SK-MEL-5 (cell line): ENCODE results near the gene TXNRD3. TPM values are rescaled to one million over a fixed set of nuclear protein-coding genes. Genes with fewer than 3 reads are reported as not detected.

Source experiments
- DNase-seq: peaks from one replicate; pipeline ENCODE4 v3.0.0-alpha.2; 2016; ENCODE audit warnings: low read depth, low spot score
- in situ Hi-C: cut with HindIII; loops from 2 replicates; pipeline ENCODE4 v1.10.0; 2016; ENCODE audit warnings: low sequenced_read_pairs, high pct_unique_total_duplicates, low pct_unique_long_range_greater_than_20kb
- total RNA-seq: library from RNA; depleted of rRNA; stranded (reverse); fragments of >200 nt; shearing (Covaris generic); gene quantifications from 2 replicates; pipeline ENCODE4 v1.2.3, GENCODE V29; 2014

TXNRD3 gene
- total RNA-seq, 1 experiment from 2014 or later, result 10.7 TPM

GRCh38 chr3:126677862-126678503 is 23.1 kb upstream of the TXNRD3 start:
- DNase-seq, result no peak
- in situ Hi-C loops, result no loop called here

GRCh38 chr3:126676919-126677705 is 22.2 kb upstream of the TXNRD3 start:
- in situ Hi-C loops, result no loop called here
- no peak for DNase-seq

- no peak for DNase-seq
Observed at GRCh38 chr3:126672741-126673140, 17.8 kb upstream of the TXNRD3 start.

GRCh38 chr3:126672340-126672739 is 17.4 kb upstream of the TXNRD3 start:
- in situ Hi-C loops, result no loop called here
- DNase-seq, result no peak

More at GRCh38 chr3:126672741-126673140, 17.8 kb upstream of the TXNRD3 start:
- in situ Hi-C loops, result no loop called here

GRCh38 chr3:126671521-126671920 is 16.6 kb upstream of the TXNRD3 start:
- no peak for DNase-seq
- in situ Hi-C loops, result no loop called here

GRCh38 chr3:126668450-126669401 is 13.8 kb upstream of the TXNRD3 start:
- DNase-seq, result no peak

GRCh38 chr3:126667631-126668449 is 12.9 kb upstream of the TXNRD3 start:
- in situ Hi-C loops, result no loop called here
- no peak for DNase-seq

More at GRCh38 chr3:126668450-126669401, 13.8 kb upstream of the TXNRD3 start:
- in situ Hi-C loops, result no loop called here

GRCh38 chr3:126666658-126667528 is 12.0 kb upstream of the TXNRD3 start:
- in situ Hi-C loops, result no loop called here
- DNase-seq, result no peak

GRCh38 chr3:126665959-126666657 is 11.2 kb upstream of the TXNRD3 start:
- DNase-seq, result no peak
- in situ Hi-C loops, result no loop called here

- in situ Hi-C loops, result no loop called here
- no peak for DNase-seq
Observed at GRCh38 chr3:126665221-126665936, 10.5 kb upstream of the TXNRD3 start.

- peak; percentile 37 for DNase-seq
- in situ Hi-C loops, result no loop called here
Observed at GRCh38 chr3:126664591-126665214, 9.8 kb upstream of the TXNRD3 start.

- in situ Hi-C loops, result no loop called here
- DNase-seq, result no peak
Observed at GRCh38 chr3:126663750-126664149, 8.8 kb upstream of the TXNRD3 start.

- in situ Hi-C loops, result no loop called here
- DNase-seq, result no peak
Observed at GRCh38 chr3:126663257-126663656, 8.3 kb upstream of the TXNRD3 start.

- DNase-seq, result no peak
- in situ Hi-C loops, result no loop called here
Observed at GRCh38 chr3:126661532-126662364, 6.8 kb upstream of the TXNRD3 start.
